ENCODE results near the gene ZNF438.

ZNF438 gene

DNA sequence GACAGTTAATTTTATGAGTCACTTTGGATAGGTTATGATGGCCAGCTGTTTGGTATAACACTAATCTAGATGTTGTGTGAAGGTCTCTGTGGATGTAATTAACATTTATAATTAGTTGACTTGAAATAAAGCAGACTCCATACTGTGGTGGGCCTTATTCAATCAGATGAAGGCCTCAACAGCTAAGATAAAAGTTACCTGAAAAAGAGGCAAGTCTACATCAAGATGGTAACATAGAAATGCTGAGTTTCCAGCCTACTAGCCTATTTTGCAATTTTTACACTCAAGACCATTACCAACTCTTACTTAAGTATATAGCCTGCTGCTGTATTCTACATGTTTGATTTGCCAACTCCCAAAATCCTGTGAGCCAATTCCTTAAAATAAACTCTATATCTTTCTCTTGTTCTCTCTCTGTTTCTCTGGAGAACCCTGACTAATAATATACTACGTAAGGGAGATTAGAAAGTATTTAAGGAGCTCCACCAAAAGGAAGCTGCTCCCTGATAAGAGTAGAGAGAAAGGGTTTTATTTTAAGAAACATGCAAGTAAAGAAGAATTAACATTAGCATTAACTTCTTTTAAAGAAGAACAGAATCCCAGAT lies 42.7 kb downstream of the ZNF438 start:
- no peaks in the 10 kb centered on the region for H3K27me3 ChIP-seq
- peak overlapping the region; percentile 50 for H3K27ac ChIP-seq
- H3K4me1 ChIP-seq (ENCODE audit: control insufficient read depth in 1 of 2, insufficient read depth in 1 of 2, low read depth in 1 of 2, low read length in 1 of 2): peaks cover 71 to 83% of the 10 kb centered on the region in 2 experiments
- H3K9me3 ChIP-seq: no peaks in the 10 kb centered on the region
- TF ChIP-seq, protein P1, sequence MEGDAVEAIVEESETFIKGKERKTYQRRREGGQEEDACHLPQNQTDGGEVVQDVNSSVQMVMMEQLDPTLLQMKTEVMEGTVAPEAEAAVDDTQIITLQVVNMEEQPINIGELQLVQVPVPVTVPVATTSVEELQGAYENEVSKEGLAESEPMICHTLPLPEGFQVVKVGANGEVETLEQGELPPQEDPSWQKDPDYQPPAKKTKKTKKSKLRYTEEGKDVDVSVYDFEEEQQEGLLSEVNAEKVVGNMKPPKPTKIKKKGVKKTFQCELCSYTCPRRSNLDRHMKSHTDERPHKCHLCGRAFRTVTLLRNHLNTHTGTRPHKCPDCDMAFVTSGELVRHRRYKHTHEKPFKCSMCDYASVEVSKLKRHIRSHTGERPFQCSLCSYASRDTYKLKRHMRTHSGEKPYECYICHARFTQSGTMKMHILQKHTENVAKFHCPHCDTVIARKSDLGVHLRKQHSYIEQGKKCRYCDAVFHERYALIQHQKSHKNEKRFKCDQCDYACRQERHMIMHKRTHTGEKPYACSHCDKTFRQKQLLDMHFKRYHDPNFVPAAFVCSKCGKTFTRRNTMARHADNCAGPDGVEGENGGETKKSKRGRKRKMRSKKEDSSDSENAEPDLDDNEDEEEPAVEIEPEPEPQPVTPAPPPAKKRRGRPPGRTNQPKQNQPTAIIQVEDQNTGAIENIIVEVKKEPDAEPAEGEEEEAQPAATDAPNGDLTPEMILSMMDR (IDR thresholded peaks at IDR 0.05): no peak
- no peaks in the 10 kb centered on the region for H3K36me3 ChIP-seq
- no peak overlapping the region for H3K4me3 ChIP-seq (ENCODE audit: low read depth in 1 of 2, low read length in 1 of 2)

DNA sequence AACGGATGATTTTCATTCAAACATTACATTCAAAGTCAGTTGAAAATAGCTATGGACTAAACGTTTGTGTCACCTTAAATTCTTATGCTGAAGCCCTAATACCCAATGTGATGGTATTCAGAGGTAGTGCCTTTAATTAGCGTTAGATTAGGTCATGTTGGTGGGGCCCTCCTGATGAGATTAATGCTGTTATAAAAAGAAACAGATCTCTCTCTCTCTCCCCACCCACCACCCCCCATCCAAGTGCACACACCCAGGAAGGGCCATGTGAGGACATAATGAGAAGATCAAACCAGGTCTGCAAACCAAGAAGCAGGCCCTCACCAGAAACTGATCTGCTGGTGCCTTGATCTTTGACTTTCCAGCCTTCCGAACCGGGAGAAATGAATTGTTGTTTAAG lies 44.2 kb downstream of the ZNF438 start:
- Histone ChIP-seq H3K9me3 (no peaks in the 10 kb centered on the region), H3K36me3 (no peaks in the 10 kb centered on the region), H3K4me3 (ENCODE audit: low read depth in 1 of 2, low read length in 1 of 2) (no peak overlapping the region), H3K4me1 (ENCODE audit: control insufficient read depth in 1 of 2, insufficient read depth in 1 of 2, low read depth in 1 of 2, low read length in 1 of 2) (peaks cover 71 to 83% of the 10 kb centered on the region in 2 experiments), H3K27ac (no peak overlapping the region), H3K27me3 (no peaks in the 10 kb centered on the region)
- TF ChIP-seq, protein P1 (IDR thresholded peaks at IDR 0.05): no peak

DNA sequence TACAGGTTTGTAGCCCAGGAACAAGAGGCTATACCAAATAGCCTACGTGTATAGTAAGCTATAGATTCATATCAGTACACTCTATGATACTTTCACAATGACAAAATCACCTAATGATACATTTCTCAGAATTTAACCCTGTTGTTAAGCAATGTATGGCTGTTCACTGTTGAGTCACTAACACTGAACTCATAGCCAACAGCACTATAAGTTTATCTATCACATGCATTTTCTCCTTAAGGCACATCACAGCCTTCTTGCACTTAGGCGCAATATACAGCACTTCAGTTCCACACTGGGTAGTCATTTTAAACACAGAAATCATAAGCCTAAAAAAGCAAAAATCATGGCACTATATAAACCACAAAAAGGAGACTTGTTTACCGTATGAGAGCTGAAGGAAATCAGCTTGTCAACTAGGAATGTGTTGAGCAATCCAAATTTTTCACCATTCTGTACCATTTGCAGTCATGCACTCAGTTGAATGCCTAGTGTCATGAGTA lies 45.6 kb downstream of the ZNF438 start:
- Histone ChIP-seq H3K9me3 (no peaks in the 10 kb centered on the region), H3K36me3 (no peaks in the 10 kb centered on the region), H3K27ac (peak overlapping the region; percentile 86), H3K4me3 (ENCODE audit: low read depth in 1 of 2, low read length in 1 of 2) (no peak overlapping the region), H3K4me1 (ENCODE audit: control insufficient read depth in 1 of 2, insufficient read depth in 1 of 2, low read depth in 1 of 2, low read length in 1 of 2) (peaks cover 63 to 76% of the 10 kb centered on the region in 2 experiments), H3K27me3 (no peaks in the 10 kb centered on the region)
- TF ChIP-seq, protein P1 (IDR thresholded peaks at IDR 0.05): no peak

DNA sequence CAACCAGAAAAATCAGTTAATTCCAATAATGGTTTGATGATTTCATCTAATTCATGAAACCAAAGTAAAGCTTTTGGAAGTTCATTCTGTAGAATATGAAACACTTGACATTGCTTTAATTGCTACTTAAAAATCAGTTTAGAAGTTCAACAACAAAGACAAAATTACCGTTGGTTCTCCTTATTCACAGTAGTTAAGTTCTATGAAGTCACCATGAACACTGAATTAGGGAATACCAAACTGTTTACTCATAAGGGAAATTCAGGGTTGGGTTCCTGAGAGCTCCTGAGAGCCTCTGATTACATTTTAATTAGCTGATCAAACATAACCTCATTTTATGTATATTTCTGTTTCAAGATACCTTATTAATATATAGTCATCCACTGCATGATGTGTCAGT lies 46.2 kb downstream of the ZNF438 start:
- TF ChIP-seq, protein P1 (IDR thresholded peaks at IDR 0.05): no peak
- no peaks in the 10 kb centered on the region for H3K9me3 ChIP-seq
- no peaks in the 10 kb centered on the region for H3K27me3 ChIP-seq
- no peaks in the 10 kb centered on the region for H3K36me3 ChIP-seq
- peak overlapping the region; percentile 86 for H3K27ac ChIP-seq
- no peak overlapping the region for H3K4me3 ChIP-seq (ENCODE audit: low read depth in 1 of 2, low read length in 1 of 2)
- H3K4me1 ChIP-seq (ENCODE audit: control insufficient read depth in 1 of 2, insufficient read depth in 1 of 2, low read depth in 1 of 2, low read length in 1 of 2): peaks cover 61 to 76% of the 10 kb centered on the region in 2 experiments

DNA sequence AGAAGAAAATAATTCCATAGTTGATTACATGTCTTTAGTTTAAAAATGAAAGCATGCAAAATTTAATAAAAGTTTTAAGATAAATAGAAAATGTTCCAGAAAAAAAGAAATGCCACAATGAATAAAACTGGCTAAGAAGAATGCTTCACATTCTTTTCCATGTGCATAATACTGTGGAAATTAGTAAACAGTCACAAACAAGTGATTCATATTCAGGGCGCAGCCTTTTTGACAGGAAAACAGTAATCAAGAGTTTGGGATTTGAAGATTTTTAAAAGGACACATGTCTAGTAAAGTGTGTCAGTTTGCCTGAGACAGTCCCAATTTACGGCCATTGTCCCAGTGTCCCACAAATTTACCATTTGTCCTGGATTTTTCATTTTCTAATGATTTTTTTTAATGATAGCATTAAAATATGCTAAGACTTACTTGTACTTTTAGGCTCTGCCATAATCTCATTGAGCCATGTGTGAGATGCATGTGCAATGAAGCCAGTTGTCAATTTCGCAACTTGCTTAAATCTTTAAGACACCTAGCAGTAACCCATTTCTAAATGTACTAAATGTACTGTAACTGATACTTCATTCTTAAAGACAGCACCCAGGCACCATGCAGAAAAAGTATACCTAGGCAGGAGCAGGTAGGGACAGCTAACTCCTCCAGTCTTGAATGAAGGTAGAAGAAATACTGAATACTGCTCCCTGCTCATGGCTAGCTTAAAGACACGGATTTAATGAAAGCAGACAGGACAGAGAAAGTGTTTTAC lies 46.9 kb downstream of the ZNF438 start:
- Histone ChIP-seq H3K27ac (peak overlapping the region; percentile 86), H3K36me3 (no peaks in the 10 kb centered on the region)

More for the DNA sequence above, 46.9 kb downstream of the ZNF438 start:
- H3K4me3 ChIP-seq (ENCODE audit: low read depth in 1 of 2, low read length in 1 of 2): no peak overlapping the region
- peaks cover 57 to 76% of the 10 kb centered on the region in 2 experiments for H3K4me1 ChIP-seq (ENCODE audit: control insufficient read depth in 1 of 2, insufficient read depth in 1 of 2, low read depth in 1 of 2, low read length in 1 of 2)
- no peaks in the 10 kb centered on the region for H3K27me3 ChIP-seq
- H3K9me3 ChIP-seq: no peaks in the 10 kb centered on the region
- TF ChIP-seq, protein P1 (IDR thresholded peaks at IDR 0.05): no peak

Data from neutrophil (primary cell).